Nephron (organoid): ENCODE data around the gene EXOG.
A peak's percentile ranks its signal among the peaks of the same experiment; 100 is the strongest.

Source experiments
- H3K27ac Mint-ChIP-seq, 3 experiments: 2 replicates each; pipeline ENCODE4 v1.8.0; 2020; ENCODE audit warnings: mixed read lengths in 3 of 3, mild to moderate bottlenecking in 2 of 3, moderate library complexity in 1 of 3
- H3K27me3 Mint-ChIP-seq: 2 replicates; pipeline ENCODE4 v1.8.0; 2021; ENCODE audit warnings: low read depth, mild to moderate bottlenecking, moderate library complexity, mixed read lengths
- H3K36me3 Mint-ChIP-seq: 2 replicates; pipeline ENCODE4 v1.8.0; 2020; ENCODE audit warnings: low read depth, mixed read lengths
- H3K4me1 Mint-ChIP-seq: 2 replicates; pipeline ENCODE4 v1.8.0; 2020; ENCODE audit warnings: mixed read lengths
- H3K4me3 Mint-ChIP-seq, 3 experiments: 2 replicates each; pipeline ENCODE4 v1.8.0; 2020; ENCODE audit warnings: mild to moderate bottlenecking in 3 of 3, mixed read lengths in 3 of 3, moderate library complexity in 2 of 3
- H3K9me3 Mint-ChIP-seq: 2 replicates; pipeline ENCODE4 v1.8.0; 2020; ENCODE audit warnings: mixed read lengths
- CTCF ChIP-seq, 3 experiments: fragments of 200-600 bp; sonication (generic); IDR thresholded peaks; one replicate each; pipeline ENCODE4 v1.5.0; 2021; ENCODE audit warnings: antibody characterized with exemption in 3 of 3; ENCODE audit not compliant: unreplicated experiment in 3 of 3

EXOG gene

GRCh38 chr3:38454178-38454883, 41.8 kb upstream of the EXOG start:
- Mint-ChIP-seq H3K27ac (peak overlapping the region; percentile 98 to 99 (median 99)), H3K36me3 (peaks cover 5% of the 10 kb centered on the region), H3K9me3 (no peaks in the 10 kb centered on the region), H3K27me3 (no peaks in the 10 kb centered on the region), H3K4me1 (peaks cover 40% of the 10 kb centered on the region), H3K4me3 (peak overlapping the region; percentile 99 to 100 (median 100))
- no peak for TF ChIP-seq CTCF (IDR thresholded peaks at IDR 0.05; ENCODE audit: unreplicated experiment in 3 of 3)

GRCh38 chr3:38454884-38455638, 41.1 kb upstream of the EXOG start:
- peaks cover 7% of the 10 kb centered on the region for H3K36me3 Mint-ChIP-seq
- H3K27ac Mint-ChIP-seq = peak overlapping the region; percentile 98 to 99 (median 99)
- no peak for TF ChIP-seq CTCF (IDR thresholded peaks at IDR 0.05; ENCODE audit: unreplicated experiment in 3 of 3)
- H3K4me1 Mint-ChIP-seq = peaks cover 45% of the 10 kb centered on the region
- peak overlapping the region; percentile 99 to 100 (median 100) for H3K4me3 Mint-ChIP-seq
- no peaks in the 10 kb centered on the region for H3K9me3 Mint-ChIP-seq
- no peaks in the 10 kb centered on the region for H3K27me3 Mint-ChIP-seq

- TF ChIP-seq CTCF (IDR thresholded peaks at IDR 0.05; ENCODE audit: unreplicated experiment in 3 of 3) = no peak
- peaks cover 10% of the 10 kb centered on the region for H3K36me3 Mint-ChIP-seq
- no peaks in the 10 kb centered on the region for H3K9me3 Mint-ChIP-seq
- peak overlapping the region; percentile 99 to 100 (median 100) for H3K4me3 Mint-ChIP-seq
- peak overlapping the region; percentile 79 to 98 (median 95) for H3K27ac Mint-ChIP-seq
- peaks cover 52% of the 10 kb centered on the region for H3K4me1 Mint-ChIP-seq
- no peaks in the 10 kb centered on the region for H3K27me3 Mint-ChIP-seq
Measured at GRCh38 chr3:38455639-38456430, 40.3 kb upstream of the EXOG start.

- no peaks in the 10 kb centered on the region for H3K9me3 Mint-ChIP-seq
- no peaks in the 10 kb centered on the region for H3K27me3 Mint-ChIP-seq
- H3K4me1 Mint-ChIP-seq = peaks cover 64% of the 10 kb centered on the region
- peak overlapping the region; percentile 57 to 98 (median 79) for H3K27ac Mint-ChIP-seq
- peaks cover 12% of the 10 kb centered on the region for H3K36me3 Mint-ChIP-seq
- no peak for TF ChIP-seq CTCF (IDR thresholded peaks at IDR 0.05; ENCODE audit: unreplicated experiment in 3 of 3)
- H3K4me3 Mint-ChIP-seq = peak overlapping the region; percentile 51 to 100 (median 100)
Measured at GRCh38 chr3:38457111-38458003, 38.8 kb upstream of the EXOG start.

GRCh38 chr3:38458796-38459498, 37.2 kb upstream of the EXOG start:
- peak overlapping the region; percentile 38 to 71 (median 71) for H3K27ac Mint-ChIP-seq

More at GRCh38 chr3:38458796-38459498, 37.2 kb upstream of the EXOG start:
- H3K4me3 Mint-ChIP-seq = peak overlapping the region in 2 of 3 experiments; percentile 3 to 68
- H3K4me1 Mint-ChIP-seq = peaks cover 59% of the 10 kb centered on the region
- H3K9me3 Mint-ChIP-seq = peaks cover 4% of the 10 kb centered on the region
- H3K36me3 Mint-ChIP-seq = peaks cover 26% of the 10 kb centered on the region
- no peaks in the 10 kb centered on the region for H3K27me3 Mint-ChIP-seq
- no peak for TF ChIP-seq CTCF (IDR thresholded peaks at IDR 0.05; ENCODE audit: unreplicated experiment in 3 of 3)
